Duodenal mucosa (tissue), 2 donors: Measurements from ENCODE around the gene AFF2.

Experiments
- H3K27ac ChIP-seq: one replicate; pipeline ENCODE4 v1.7.0; 2013; ENCODE audit warnings: low read depth, low read length
- H3K27me3 ChIP-seq, 2 donors: one replicate each; pipeline ENCODE4 v1.7.0; 2013; ENCODE audit warnings: low read length in 2 of 2, control low read depth in 1 of 2; ENCODE audit not compliant: insufficient read depth in 2 of 2, control insufficient read depth in 1 of 2
- H3K36me3 ChIP-seq, 2 donors: one replicate each; pipeline ENCODE4 v1.7.0; 2013; ENCODE audit warnings: low read length in 2 of 2, control low read depth in 1 of 2; ENCODE audit not compliant: insufficient read depth in 2 of 2, control insufficient read depth in 1 of 2
- H3K4me1 ChIP-seq, 2 donors: one replicate each; pipeline ENCODE4 v1.7.0; 2013; ENCODE audit warnings: low read length in 2 of 2, control low read depth in 1 of 2; ENCODE audit not compliant: insufficient read depth in 2 of 2, control insufficient read depth in 1 of 2
- H3K4me3 ChIP-seq, 2 donors: one replicate each; pipeline ENCODE4 v1.7.0; 2013; ENCODE audit warnings: low read length in 2 of 2, low read depth in 1 of 2
- H3K9ac ChIP-seq, 2 donors: one replicate each; pipeline ENCODE4 v1.7.0; 2013; ENCODE audit warnings: low read length in 2 of 2, low read depth in 1 of 2
- H3K9me3 ChIP-seq, 2 donors: one replicate each; pipeline ENCODE4 v1.7.0; 2013; ENCODE audit warnings: low read length in 2 of 2, control low read depth in 1 of 2; ENCODE audit not compliant: control insufficient read depth in 1 of 2

Gene AFF2

DNA sequence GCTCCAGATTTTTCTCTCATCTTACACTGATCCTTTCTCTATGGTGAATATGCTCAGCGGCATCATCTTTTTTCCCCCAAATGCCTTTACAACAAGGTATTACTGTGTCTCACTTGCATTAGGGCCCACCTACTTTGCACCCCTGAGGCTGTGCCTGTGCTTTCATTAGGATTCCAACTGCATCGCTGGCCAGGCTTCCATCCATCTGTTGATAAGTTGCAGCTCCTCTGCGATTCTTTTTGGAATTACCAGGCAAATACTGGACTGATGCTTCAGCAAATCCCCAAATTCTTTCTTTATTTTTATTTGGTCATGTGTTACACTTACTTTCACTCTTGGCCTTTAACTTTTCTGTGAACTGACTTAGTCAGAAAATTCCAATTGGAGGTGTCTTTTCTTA is 77.3 kb downstream of the AFF2 start:
- H3K36me3 ChIP-seq: no peaks in the 10 kb centered on the region

DNA sequence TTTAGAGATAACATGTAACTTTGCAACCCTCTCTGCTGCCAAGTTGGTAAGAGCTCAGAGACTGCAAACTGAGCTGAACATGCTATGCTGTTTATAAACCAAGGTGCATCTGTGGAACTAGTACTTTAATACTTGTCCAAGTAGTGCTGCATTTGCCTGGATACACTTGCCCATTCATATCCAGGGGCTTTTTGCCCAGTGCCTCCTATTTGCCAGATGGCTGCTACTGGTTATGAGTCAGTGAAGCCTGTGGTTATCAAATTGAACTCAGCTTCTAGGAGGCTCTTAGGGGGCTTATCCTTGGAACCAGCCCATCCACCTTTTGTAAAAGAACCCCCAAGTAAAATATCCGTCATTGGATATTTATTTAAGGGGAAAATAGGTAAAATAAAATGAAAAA is 79.6 kb downstream of the AFF2 start:
- no peak overlapping the region for H3K4me3 ChIP-seq
- H3K9me3 ChIP-seq: no peaks in the 10 kb centered on the region
- H3K27ac ChIP-seq: no peak overlapping the region
- no peak overlapping the region for H3K9ac ChIP-seq
- no peaks in the 10 kb centered on the region for H3K36me3 ChIP-seq
- H3K4me1 ChIP-seq: no peaks in the 10 kb centered on the region
- no peaks in the 10 kb centered on the region for H3K27me3 ChIP-seq

More for the DNA sequence above, 77.3 kb downstream of the AFF2 start:
- Histone ChIP-seq H3K4me1 (no peaks in the 10 kb centered on the region), H3K27me3 (no peaks in the 10 kb centered on the region), H3K9me3 (no peaks in the 10 kb centered on the region), H3K27ac (no peak overlapping the region), H3K9ac (no peak overlapping the region), H3K4me3 (no peak overlapping the region)

DNA sequence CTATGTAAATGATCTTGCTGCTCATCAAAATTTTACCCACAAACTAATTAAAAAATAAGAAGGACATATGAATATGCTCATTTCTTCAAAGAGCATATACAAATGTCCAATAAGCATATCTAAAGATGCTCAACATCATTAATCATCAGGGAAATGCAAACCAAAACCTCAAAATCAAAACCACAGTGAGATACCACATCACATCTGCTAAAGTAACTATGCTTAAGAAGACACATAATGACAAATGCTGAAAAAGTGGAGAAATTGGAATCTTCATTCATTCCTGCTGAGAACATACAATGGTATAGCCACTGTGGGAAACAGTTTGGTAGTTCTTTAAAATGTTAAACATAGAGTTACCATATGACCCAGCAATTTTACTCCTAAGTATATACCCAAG is 81.9 kb downstream of the AFF2 start:
- Histone ChIP-seq H3K36me3 (no peaks in the 10 kb centered on the region), H3K27me3 (no peaks in the 10 kb centered on the region), H3K4me3 (no peak overlapping the region), H3K9me3 (no peaks in the 10 kb centered on the region), H3K27ac (no peak overlapping the region), H3K9ac (no peak overlapping the region), H3K4me1 (no peaks in the 10 kb centered on the region)

DNA sequence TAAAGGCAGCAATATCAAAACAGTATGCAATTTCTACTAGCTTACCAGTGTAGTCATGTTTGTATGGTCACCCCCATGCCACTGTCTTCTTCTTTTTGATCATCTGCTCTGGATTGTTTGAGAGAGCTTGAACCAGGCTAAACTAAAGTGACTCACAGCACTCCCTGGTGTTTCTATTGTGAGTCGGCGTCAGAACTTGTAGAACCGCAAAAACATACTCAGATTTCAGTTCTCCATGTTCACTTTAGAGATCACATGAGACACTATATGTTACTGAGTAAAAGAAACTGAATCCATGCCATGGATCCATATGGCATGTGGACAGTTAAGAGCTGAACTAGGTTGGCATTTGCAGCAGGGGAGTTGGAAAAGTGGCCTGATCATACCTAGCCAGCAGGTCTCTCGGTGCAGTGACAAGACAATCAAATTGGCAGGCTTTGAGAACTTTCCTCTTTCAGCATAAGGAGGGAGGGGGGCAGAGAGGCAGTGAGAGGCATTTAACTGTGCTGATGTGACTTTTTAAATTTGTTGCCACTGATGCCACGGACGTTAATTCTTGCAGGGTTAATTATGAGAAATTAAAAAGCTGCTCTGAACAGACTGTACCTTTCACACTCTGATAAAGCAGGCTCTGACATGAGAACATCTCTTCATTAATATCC is 88.4 kb downstream of the AFF2 start:
- Histone ChIP-seq H3K9me3 (no peaks in the 10 kb centered on the region), H3K27me3 (no peaks in the 10 kb centered on the region), H3K4me3 (no peak overlapping the region), H3K27ac (no peak overlapping the region), H3K36me3 (no peaks in the 10 kb centered on the region), H3K4me1 (no peaks in the 10 kb centered on the region), H3K9ac (no peak overlapping the region)

DNA sequence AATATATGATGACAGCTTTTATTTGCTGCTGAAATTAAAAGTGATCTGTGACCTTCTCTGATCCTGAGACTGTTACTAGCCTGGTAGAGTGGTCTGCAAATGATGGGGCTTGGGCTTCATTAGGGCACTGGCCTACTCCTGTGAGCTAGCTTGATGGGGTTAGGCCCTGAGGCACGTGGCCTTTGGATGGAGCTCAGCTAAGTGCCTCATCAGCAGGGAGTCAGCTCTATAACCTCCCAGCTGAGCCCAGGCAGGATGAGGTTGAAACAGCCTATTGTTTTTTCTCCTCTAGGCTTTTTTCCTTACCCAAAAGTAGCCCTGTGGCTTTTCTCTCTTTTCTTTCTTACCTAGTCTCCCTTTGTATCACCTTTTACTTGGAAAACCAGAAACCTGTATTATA is 92.2 kb downstream of the AFF2 start:
- no peaks in the 10 kb centered on the region for H3K9me3 ChIP-seq
- H3K36me3 ChIP-seq: no peaks in the 10 kb centered on the region
- no peak overlapping the region for H3K4me3 ChIP-seq
- no peak overlapping the region for H3K9ac ChIP-seq
- no peak overlapping the region for H3K27ac ChIP-seq
- no peaks in the 10 kb centered on the region for H3K4me1 ChIP-seq
- no peaks in the 10 kb centered on the region for H3K27me3 ChIP-seq

DNA sequence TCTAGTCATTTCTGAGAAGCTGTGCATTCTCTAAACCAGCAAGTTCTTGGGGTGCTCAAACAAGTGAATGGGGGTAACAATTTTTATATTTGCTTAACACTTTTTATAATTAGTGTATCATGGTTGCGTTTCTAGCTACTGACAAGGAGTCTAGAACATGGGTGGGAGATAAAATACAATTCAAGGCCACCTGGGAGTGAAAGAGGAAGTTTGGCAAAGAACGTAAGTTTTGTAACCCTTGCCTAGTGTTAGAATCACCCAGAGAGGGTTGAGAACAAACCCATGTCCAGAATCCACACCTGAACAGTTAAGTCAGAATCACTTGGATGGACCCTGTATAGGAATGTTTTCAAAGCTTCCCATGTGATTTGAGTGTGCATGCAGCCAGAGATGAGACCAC is 92.7 kb downstream of the AFF2 start:
- no peak overlapping the region for H3K4me3 ChIP-seq
- H3K27me3 ChIP-seq: no peaks in the 10 kb centered on the region
- no peak overlapping the region for H3K27ac ChIP-seq
- H3K9me3 ChIP-seq: no peaks in the 10 kb centered on the region
- H3K36me3 ChIP-seq: no peaks in the 10 kb centered on the region
- no peaks in the 10 kb centered on the region for H3K4me1 ChIP-seq
- no peak overlapping the region for H3K9ac ChIP-seq

DNA sequence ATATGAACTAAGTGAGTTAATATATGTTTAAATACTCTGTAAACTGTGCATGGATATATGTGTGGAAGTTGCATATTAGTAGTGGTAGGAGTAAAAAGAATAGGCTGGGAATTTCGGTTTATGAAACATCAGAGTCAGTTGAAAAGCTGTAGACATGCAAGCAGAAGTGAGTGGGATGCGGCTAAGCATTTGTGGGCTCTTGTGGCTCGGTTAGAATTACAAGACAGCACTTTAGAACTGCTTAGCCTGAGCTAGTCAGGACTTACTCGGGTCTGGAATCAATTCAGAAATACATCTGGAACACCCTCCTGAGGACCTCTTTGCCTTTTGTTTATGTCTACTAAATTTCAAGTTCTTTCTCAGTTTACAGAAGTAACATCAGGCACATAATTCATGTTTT is 93.6 kb downstream of the AFF2 start:
- no peaks in the 10 kb centered on the region for H3K9me3 ChIP-seq
- no peaks in the 10 kb centered on the region for H3K27me3 ChIP-seq
- H3K4me1 ChIP-seq: no peaks in the 10 kb centered on the region
- H3K9ac ChIP-seq: no peak overlapping the region
- H3K4me3 ChIP-seq: no peak overlapping the region
- no peak overlapping the region for H3K27ac ChIP-seq
- no peaks in the 10 kb centered on the region for H3K36me3 ChIP-seq

DNA sequence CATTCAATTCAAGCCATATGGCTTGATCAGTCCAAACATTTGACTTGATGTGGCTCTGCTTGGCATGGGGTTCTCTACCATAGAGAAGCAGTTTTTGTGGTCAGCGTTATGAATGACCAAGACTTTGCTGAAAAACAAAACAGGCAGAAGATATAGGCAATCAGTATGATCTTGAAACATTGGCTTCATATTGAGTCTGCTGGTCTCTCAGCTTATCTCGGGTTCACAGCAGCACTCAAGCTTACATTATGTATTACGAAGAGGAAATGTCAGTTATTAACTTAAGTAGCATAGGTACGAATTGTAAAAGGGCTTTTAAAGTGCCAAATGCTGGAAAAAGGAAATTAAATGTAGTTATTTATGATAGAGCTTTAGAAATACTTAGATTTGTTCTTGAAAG is 99.0 kb downstream of the AFF2 start:
- no peaks in the 10 kb centered on the region for H3K36me3 ChIP-seq
- no peaks in the 10 kb centered on the region for H3K9me3 ChIP-seq
- H3K4me3 ChIP-seq: no peak overlapping the region
- no peaks in the 10 kb centered on the region for H3K4me1 ChIP-seq
- H3K27ac ChIP-seq: no peak overlapping the region
- H3K27me3 ChIP-seq: no peaks in the 10 kb centered on the region
- no peak overlapping the region for H3K9ac ChIP-seq

DNA sequence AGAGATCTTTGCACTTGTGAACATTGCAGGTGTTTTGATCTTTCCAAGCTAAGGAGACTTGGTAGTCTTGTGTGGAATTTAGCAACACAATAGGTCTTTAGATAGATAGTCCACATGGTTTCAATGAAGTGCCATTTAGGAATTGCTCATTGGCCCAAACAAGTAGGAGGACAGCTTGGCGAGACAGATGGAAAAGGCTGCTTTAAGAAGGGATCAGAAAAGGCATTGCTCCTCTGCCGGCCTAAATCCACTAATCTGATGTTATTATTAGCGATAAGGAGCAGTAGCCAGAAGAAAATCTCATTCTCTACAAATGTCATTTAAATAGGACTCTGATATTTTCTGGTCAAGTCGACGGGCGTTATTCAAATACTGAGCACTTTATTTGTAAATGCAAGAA is 99.7 kb downstream of the AFF2 start:
- H3K4me3 ChIP-seq: no peak overlapping the region
- H3K9ac ChIP-seq: no peak overlapping the region
- no peaks in the 10 kb centered on the region for H3K9me3 ChIP-seq
- no peaks in the 10 kb centered on the region for H3K36me3 ChIP-seq
- H3K4me1 ChIP-seq: no peaks in the 10 kb centered on the region
- H3K27me3 ChIP-seq: no peaks in the 10 kb centered on the region
- H3K27ac ChIP-seq: no peak overlapping the region

DNA sequence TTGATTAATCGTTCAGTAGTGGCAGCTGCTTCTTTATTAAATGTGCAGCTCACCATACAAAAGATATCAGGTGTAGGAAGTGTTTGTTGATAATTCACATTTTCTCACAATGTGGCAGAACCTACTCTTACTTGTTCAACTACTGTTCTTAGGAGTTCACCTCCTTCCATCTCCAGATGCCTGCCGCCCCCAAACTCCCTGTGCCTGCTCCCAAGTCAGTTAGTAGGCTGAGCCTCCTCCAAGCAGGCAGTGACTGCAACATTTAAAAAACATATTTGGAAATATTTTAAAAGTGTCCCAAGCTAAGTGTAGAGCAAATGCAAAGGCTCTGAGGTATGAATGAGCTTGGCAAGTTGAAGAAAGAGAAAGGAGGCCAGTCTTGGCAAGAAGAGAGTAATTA is 100.2 kb downstream of the AFF2 start:
- no peaks in the 10 kb centered on the region for H3K9me3 ChIP-seq

DNA sequence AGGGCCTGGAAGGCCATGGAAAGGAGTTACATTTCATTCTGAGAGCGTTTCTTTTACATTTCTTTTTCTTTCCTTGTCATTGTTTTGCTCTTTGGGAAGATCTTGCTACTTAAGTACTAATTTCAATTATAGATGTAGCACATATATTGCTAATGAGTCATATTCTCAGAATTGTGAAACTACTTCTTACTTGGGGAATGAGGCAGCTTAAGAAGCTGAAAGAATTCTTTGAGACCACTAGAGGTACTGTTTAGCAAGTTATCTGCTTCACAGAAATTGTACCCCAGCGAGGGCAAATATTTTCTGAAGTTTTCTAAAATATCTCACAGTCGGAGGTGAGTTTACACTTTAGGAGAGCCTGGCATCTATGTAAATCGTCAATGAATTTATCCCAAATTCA is 100.6 kb downstream of the AFF2 start:
- H3K4me3 ChIP-seq: no peak overlapping the region
- no peak overlapping the region for H3K9ac ChIP-seq
- no peaks in the 10 kb centered on the region for H3K9me3 ChIP-seq

More for the DNA sequence above, 100.2 kb downstream of the AFF2 start:
- H3K9ac ChIP-seq: no peak overlapping the region
- H3K27me3 ChIP-seq: no peaks in the 10 kb centered on the region
- H3K36me3 ChIP-seq: no peaks in the 10 kb centered on the region
- no peak overlapping the region for H3K27ac ChIP-seq
- H3K4me3 ChIP-seq: no peak overlapping the region
- no peaks in the 10 kb centered on the region for H3K4me1 ChIP-seq

More for the DNA sequence above, 100.6 kb downstream of the AFF2 start:
- Histone ChIP-seq H3K27ac (no peak overlapping the region), H3K4me1 (no peaks in the 10 kb centered on the region), H3K36me3 (no peaks in the 10 kb centered on the region), H3K27me3 (no peaks in the 10 kb centered on the region)
